OCI-LY1 (cell line): ENCODE results near the gene CDK5RAP2.

Experiments
- EZH2 ChIP-seq: fragments of 200-600 bp; sonication (generic), shearing (Covaris generic); IDR thresholded peaks from 2 replicates; pipeline ENCODE4 v1.8.0; 2017; ENCODE audit warnings: borderline replicate concordance, mixed run types, mild to moderate bottlenecking, antibody characterized with exemption, low read length, moderate library complexity, mixed read lengths
- TF ChIP-seq, protein P1 (sequence below): fragments of 200-600 bp; sonication (generic), shearing (Covaris generic); IDR thresholded peaks from 2 replicates; pipeline ENCODE4 v1.5.1; 2017; ENCODE audit warnings: mild to moderate bottlenecking, antibody characterized with exemption, low read length, moderate library complexity, mixed read lengths

DNA sequence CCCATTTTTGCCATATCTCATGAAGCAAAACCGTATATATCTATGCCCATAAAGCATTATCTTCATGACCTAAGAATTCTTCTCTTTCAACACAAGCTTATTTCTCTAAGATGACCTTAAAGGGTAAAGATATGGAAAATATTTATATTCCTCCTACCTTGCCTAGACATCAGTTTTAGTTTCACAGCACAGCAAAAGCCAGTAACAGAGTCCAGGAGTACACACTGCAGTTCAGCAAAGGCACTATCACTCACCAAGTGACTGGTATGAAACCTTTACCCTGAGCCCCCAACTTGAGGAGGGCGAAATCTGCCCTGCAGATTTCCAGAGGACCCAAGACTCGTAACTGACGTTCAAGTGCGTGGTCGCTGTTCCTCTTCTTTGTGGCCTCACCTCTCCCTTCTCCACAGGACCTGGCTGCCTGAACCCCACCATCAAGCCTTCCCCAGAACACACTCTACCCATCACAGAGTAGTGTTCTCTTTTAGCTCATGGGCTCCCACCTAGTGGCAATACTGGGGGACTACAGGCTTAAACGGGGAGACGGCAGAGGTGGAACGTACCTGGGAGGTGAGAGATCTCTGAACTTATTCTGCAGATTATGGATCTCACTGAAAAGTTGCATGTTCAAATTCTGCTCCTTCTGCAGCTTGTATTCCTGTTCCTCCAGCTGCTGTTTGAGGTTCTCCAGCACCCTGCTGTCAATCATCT is 141.0 kb downstream of the CDK5RAP2 start:
- TF ChIP-seq, protein P1, sequence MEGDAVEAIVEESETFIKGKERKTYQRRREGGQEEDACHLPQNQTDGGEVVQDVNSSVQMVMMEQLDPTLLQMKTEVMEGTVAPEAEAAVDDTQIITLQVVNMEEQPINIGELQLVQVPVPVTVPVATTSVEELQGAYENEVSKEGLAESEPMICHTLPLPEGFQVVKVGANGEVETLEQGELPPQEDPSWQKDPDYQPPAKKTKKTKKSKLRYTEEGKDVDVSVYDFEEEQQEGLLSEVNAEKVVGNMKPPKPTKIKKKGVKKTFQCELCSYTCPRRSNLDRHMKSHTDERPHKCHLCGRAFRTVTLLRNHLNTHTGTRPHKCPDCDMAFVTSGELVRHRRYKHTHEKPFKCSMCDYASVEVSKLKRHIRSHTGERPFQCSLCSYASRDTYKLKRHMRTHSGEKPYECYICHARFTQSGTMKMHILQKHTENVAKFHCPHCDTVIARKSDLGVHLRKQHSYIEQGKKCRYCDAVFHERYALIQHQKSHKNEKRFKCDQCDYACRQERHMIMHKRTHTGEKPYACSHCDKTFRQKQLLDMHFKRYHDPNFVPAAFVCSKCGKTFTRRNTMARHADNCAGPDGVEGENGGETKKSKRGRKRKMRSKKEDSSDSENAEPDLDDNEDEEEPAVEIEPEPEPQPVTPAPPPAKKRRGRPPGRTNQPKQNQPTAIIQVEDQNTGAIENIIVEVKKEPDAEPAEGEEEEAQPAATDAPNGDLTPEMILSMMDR = peak; percentile 59
- TF ChIP-seq EZH2 = no peak
